ENCODE measurements around the gene IGSF9B.

DNA sequence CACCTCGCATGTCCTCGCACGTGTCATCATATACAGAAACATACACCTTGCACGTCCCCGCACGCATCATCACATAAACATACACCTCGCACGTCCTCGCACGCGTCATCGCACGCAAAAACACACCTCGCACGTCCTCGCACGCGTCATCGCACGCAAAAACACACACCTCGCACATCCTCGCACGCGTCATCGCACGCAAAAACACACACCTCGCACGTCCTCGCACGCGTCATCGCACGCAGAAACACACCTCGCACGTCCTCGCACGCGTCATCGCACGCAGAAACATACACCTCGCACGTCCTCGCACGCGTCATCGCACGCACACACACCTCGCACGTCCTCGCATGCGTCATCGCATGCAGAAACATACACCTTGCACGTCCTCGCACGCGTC, 16.7 kb downstream of the IGSF9B start:
- TF ChIP-seq, protein P1, sequence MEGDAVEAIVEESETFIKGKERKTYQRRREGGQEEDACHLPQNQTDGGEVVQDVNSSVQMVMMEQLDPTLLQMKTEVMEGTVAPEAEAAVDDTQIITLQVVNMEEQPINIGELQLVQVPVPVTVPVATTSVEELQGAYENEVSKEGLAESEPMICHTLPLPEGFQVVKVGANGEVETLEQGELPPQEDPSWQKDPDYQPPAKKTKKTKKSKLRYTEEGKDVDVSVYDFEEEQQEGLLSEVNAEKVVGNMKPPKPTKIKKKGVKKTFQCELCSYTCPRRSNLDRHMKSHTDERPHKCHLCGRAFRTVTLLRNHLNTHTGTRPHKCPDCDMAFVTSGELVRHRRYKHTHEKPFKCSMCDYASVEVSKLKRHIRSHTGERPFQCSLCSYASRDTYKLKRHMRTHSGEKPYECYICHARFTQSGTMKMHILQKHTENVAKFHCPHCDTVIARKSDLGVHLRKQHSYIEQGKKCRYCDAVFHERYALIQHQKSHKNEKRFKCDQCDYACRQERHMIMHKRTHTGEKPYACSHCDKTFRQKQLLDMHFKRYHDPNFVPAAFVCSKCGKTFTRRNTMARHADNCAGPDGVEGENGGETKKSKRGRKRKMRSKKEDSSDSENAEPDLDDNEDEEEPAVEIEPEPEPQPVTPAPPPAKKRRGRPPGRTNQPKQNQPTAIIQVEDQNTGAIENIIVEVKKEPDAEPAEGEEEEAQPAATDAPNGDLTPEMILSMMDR (IDR thresholded peaks at IDR 0.05), result no peak
- TF ChIP-seq POLR2A (IDR thresholded peaks at IDR 0.05), result no peak

All from body of pancreas (tissue), 4 donors.